Ovary (tissue), 9 donors: ENCODE data around the gene LTC4S. TPM values are rescaled to one million over a fixed set of nuclear protein-coding genes. Genes with fewer than 3 reads are reported as not detected.

Experiments
- DNase-seq, 5 donors: peaks; one replicate each; pipeline ENCODE4 v3.0.0-alpha.2; 2019 to 2020
- H3K27ac ChIP-seq, 2 donors: fragments of 200-600 bp; one replicate each; pipeline versions ENCODE4 v1.5.1 to v1.8.0; 2019 to 2022
- H3K27me3 ChIP-seq: fragments of 200-600 bp; one replicate; pipeline ENCODE4 v1.8.0; 2022
- H3K36me3 ChIP-seq: fragments of 200-600 bp; sonication (generic); one replicate; pipeline ENCODE4 v1.5.1; 2019
- H3K4me1 ChIP-seq: one replicate; pipeline ENCODE4 v1.8.1; 2013; ENCODE audit warnings: mild to moderate bottlenecking, moderate library complexity; ENCODE audit not compliant: insufficient read depth
- H3K4me3 ChIP-seq: fragments of 200-600 bp; sonication (generic); one replicate; pipeline ENCODE4 v1.5.1; 2017
- H3K9me3 ChIP-seq, 2 donors: fragments of 200-600 bp in 1 of 2; sonication (generic) in 1 of 2; one replicate each; pipeline versions ENCODE4 v1.5.1 to v1.8.1; 2013 to 2019; ENCODE audit warnings: mild to moderate bottlenecking in 1 of 2, moderate library complexity in 1 of 2
- CTCF ChIP-seq, 3 donors: fragments of 450-650 bp in 2 of 3; fragments of 200-600 bp in 1 of 3; IDR thresholded peaks; one replicate each; pipeline versions ENCODE4 v1.5.1 to v1.8.0; 2016 to 2022; ENCODE audit warnings: antibody characterized with exemption in 3 of 3, mild to moderate bottlenecking in 1 of 3
- EP300 ChIP-seq: sonication (generic); formaldehyde crosslinking; IDR thresholded peaks from one replicate; pipeline ENCODE4 v1.6.1; 2017; ENCODE audit warnings: antibody characterized with exemption
- POLR2A ChIP-seq: fragments of 450-650 bp; IDR thresholded peaks from one replicate; pipeline ENCODE4 v1.6.1; 2017; ENCODE audit warnings: antibody characterized with exemption, mild to moderate bottlenecking, moderate library complexity
- WGBS, 3 donors: extraction: QIAGEN DNeasy Blood & Tissue Kit in 1 of 3; methylation state at CpG; one replicate each; pipeline versions ENCODE4 v1.1.5 to v1.1.7; 2013 to 2017; 5-methylcytosine and 5-hydroxymethylcytosine counted together
- intact Hi-C, 4 donors: fragments of 100-400 bp; cut with DNase I; formaldehyde crosslinking; loops; one replicate each; pipeline versions ENCODE4 v1.11.0 to v1.15.1; 2022 to 2023
- polyA plus RNA-seq, 2 donors: library from polyadenylated mRNA; stranded (reverse); fragments of 200-250 nt in 1 of 2; fragments of 350-450 nt in 1 of 2; fragmentation: Illumina TruSeq in 1 of 2; extraction: RNeasy Lipid Tissue Mini Kit (QIAGEN cat#74804) in 1 of 2; gene quantifications; one replicate each; pipeline ENCODE4 v1.2.3, GENCODE V29; 2013 to 2014
- total RNA-seq, 7 donors: library from RNA; depleted of rRNA in 2 of 7; stranded (reverse); fragments of >200 nt in 2 of 7; fragmentation: NEBNext Ultra II Directional in 3 of 7; extraction: Animal tissue kit (Norgen Biotek cat#: 25700) in 3 of 7; gene quantifications; one replicate each; pipeline versions ENCODE4 v1.1.0 to v1.2.4, GENCODE V29; 2016 to 2023
- donor health status: DM: no; HTN: no; CAD: no; lungs with moderate emphysema.
- donor health status: DM: no; HTN: no; CAD: no.
- donor health status: Bipolar disorder and iron deficiency.
- donor health status: DM: yes; HTN: yes; CAD: no.
- donor health status: DM: no; HTN: no; CAD: no.
- donor health status: DM: yes; HTN: yes; CAD: no.

LTC4S gene
- total and polyA plus RNA-seq, 9 donors: 7.5 to 43.5 (median 16.9) TPM; not detected in 1

DNA sequence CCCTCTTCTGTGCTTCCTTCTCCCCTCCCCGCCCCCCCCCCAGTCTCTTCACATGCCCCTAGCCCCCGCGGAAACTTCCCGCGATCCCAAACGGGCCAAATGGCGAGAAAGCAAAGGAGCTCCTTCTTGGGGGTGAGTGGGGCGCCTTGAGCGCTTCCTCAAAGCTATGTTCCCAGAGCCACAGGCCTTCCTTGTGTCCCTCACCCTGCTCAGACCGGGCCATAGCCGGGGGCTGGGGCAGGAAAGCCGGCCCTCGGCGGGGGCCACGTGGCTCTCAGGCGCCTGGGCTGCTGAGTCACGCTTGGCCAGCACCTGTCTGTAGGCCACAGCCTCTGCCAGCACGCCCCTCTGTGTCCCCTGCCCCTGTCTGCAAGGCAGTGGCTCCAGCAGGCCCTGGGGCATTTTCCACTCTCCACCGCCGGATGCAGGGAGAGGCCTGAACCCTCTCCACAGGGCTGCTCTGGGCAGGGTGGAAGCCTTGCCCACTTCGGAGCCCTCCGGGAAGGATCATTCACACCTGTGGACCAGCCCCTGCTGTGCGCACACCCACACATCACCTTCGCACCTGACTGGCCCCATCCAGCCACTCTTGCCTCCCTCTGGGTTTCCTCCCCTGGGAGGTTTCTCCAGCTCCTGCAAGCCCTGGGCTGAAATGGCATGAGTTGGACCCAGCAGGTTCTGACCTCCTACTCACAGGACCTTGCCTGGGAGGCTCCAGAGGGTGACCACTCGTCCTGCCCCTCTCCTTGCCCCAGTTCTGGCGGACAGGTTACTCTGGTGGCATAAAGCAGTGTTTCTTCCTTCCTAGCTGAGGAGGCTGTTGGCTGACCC is 25.7 kb downstream of the LTC4S start:
- Histone ChIP-seq H3K27ac (peak overlapping the region; percentile 90 to 98), H3K9me3 (no peaks in the 10 kb centered on the region), H3K4me3 (peak overlapping the region; percentile 82), H3K27me3 (no peaks in the 10 kb centered on the region), H3K36me3 (no peaks in the 10 kb centered on the region), H3K4me1 (peaks cover 36% of the 10 kb centered on the region)
- DNase-seq: peak; percentile 81 to 82 (median 81)
- intact Hi-C loops: loop anchor here in 1 of 4 donors (10.0 kb wide), 1 partner anchor 85 kb away; the partner anchor contains the start of gene TBC1D9B
- TF ChIP-seq CTCF (IDR thresholded peaks at IDR 0.05) (no peak), EP300 (no peak), POLR2A (no peak)
- WGBS, 3 donors: 20 to 24% (median 21%) methylated on average over 26 of the region's 26 CpGs

DNA sequence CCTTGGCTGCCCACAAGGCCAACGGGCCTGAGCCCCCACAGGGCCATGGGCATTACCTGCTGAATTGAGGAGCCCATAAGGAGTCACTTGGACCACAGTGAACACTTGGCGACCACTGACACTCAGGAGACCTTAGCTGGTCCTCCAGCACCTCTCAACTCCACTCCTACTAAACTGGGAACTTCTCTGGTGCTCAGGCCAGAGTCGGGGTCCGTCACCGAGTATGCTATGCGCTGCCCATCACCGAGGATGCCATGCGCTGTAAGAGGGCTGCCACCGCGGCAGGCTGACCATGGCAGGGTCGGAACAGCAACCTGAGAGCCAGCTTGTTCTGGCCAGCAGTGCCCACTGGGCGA is 26.3 kb downstream of the LTC4S start:
- Histone ChIP-seq H3K9me3 (no peaks in the 10 kb centered on the region), H3K27me3 (no peaks in the 10 kb centered on the region), H3K27ac (peak overlapping the region; percentile 90 to 98), H3K36me3 (no peaks in the 10 kb centered on the region), H3K4me3 (peak overlapping the region; percentile 82), H3K4me1 (peaks cover 36% of the 10 kb centered on the region)
- no peak for DNase-seq
- intact Hi-C loops: loop anchor here in 1 of 4 donors (10.0 kb wide), 1 partner anchor 85 kb away; the partner anchor contains the start of gene TBC1D9B
- 20 to 30% (median 27%) methylated on average over 9 to 12 of the region's 12 CpGs for WGBS, 3 donors
- TF ChIP-seq POLR2A (no peak), CTCF (IDR thresholded peaks at IDR 0.05) (no peak), EP300 (no peak)

DNA sequence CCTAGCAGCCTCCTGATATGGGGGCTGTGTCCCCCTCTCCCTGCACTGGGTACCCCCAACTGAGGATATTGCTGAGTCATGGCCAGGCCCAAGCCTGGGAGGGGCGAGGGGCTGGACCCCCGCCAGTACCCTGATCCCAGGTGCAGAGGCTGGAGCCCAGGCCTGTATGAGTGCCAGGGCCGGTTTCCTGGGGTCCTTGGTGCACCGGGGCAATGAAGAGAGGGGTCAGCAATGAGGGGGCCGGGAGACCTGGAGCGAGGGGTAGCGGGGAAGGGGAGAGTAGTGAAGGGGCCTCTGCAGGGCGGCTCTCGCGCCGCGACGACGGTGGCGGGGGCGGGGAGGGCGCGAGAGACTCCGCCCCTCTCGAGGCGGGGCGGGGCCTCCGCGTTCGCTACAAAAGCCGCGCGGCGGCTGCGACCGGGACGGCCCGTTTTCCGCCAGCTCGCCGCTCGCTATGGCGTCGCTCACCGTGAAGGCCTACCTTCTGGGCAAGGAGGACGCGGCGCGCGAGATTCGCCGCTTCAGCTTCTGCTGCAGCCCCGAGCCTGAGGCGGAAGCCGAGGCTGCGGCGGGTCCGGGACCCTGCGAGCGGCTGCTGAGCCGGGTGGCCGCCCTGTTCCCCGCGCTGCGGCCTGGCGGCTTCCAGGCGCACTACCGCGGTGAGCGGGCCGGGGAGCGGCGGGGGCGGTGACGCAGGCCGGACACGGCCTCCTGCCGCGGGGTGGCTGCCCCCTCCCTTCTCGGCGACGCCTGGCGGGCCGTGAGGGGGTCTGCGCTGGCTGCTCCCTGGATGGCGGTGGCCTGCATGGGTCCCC is 26.9 kb downstream of the LTC4S start, which contains the start of gene SQSTM1:
Gene SQSTM1 (plus strand): TSS at position 423 of the 815 bp plus-strand sequence. CDS start 32 bp downstream, at position 455.
- WGBS, 3 donors: 0 to 1% (median 0%) methylated on average over 31 to 81 of the region's 81 CpGs
- Histone ChIP-seq H3K36me3 (no peaks in the 10 kb centered on the region), H3K27me3 (no peaks in the 10 kb centered on the region), H3K27ac (peak within 1 kb of the TSS; percentile 90 to 98), H3K4me3 (peak within 1 kb of the TSS; percentile 82), H3K9me3 (no peaks in the 10 kb centered on the region), H3K4me1 (peaks cover 36% of the 10 kb centered on the region)
- peak; percentile 85 to 93 (median 90) for DNase-seq
- intact Hi-C loops: loop anchor here in 1 of 4 donors (10.0 kb wide), 1 partner anchor 84 kb away; the partner anchor contains the start of gene TBC1D9B
- no peak for TF ChIP-seq EP300
- TF ChIP-seq CTCF (IDR thresholded peaks at IDR 0.05): peak in 2 of 3 donors; percentile 12 to 37
- peak; percentile 97 for TF ChIP-seq POLR2A
